ENCODE measurements around the gene HDAC4. TPM values are rescaled to one million over a fixed set of nuclear protein-coding genes. Genes with fewer than 3 reads are reported as not detected.

Gene HDAC4
- total RNA-seq, 1 experiment from 2014 or later, result 21.8 TPM

DNA sequence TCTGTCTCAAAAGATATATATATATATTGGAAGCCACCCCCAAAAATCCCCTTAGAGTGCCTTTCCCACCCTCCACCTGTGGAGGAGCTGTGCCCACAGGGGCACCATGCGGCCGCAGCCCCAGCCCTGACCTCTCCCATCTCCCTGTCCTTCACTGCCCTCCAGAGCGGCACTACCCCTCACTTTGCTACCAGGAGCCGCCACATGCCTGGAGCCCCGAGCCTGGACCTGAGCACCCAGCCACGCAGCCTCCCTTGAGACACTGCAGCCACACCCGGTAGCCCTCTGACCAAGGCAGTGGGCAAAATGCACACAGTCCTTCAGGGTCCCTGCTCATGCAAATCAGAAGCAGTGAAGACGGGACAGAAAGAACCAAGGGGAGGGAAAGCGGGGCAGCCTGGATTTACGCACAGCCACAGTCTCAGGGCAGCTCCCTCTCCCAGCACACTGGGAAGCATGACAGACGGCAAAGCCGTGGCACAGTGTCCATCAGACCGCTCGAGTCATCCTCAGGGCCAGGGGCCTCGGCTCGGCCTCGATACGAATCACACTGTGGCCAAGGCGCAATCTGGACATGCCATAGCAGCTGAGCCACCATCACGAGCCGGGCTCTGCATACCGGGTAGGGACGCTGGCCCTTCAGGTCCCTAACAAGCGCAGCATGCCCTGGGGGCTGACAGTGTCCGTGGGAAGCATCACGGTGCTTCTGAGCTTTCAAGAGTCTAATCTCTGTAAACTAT is 10.1 kb downstream of the HDAC4 start:
- ChIA-PET POLR2A (no interaction called here), CTCF (no interaction called here)
- intact Hi-C loops (cut with micrococcal nuclease), result no loop called here
- Mint-ChIP-seq H3K4me3 (ENCODE audit: unreplicated experiment) (no peak overlapping the region), H3K36me3 (ENCODE audit: insufficient read depth, unreplicated experiment) (peaks cover 10% of the 10 kb centered on the region), H3K9me3 (ENCODE audit: unreplicated experiment) (no peaks in the 10 kb centered on the region), H3K4me1 (ENCODE audit: insufficient read depth, unreplicated experiment) (peaks cover 9% of the 10 kb centered on the region), H3K27ac (ENCODE audit: low read depth, unreplicated experiment) (no peak overlapping the region), H3K27me3 (ENCODE audit: insufficient read depth, unreplicated experiment) (no peaks in the 10 kb centered on the region)
- DNase-seq (ENCODE audit: unreplicated experiment), result no peak
- TF ChIP-seq, protein P1, sequence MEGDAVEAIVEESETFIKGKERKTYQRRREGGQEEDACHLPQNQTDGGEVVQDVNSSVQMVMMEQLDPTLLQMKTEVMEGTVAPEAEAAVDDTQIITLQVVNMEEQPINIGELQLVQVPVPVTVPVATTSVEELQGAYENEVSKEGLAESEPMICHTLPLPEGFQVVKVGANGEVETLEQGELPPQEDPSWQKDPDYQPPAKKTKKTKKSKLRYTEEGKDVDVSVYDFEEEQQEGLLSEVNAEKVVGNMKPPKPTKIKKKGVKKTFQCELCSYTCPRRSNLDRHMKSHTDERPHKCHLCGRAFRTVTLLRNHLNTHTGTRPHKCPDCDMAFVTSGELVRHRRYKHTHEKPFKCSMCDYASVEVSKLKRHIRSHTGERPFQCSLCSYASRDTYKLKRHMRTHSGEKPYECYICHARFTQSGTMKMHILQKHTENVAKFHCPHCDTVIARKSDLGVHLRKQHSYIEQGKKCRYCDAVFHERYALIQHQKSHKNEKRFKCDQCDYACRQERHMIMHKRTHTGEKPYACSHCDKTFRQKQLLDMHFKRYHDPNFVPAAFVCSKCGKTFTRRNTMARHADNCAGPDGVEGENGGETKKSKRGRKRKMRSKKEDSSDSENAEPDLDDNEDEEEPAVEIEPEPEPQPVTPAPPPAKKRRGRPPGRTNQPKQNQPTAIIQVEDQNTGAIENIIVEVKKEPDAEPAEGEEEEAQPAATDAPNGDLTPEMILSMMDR (IDR thresholded peaks at IDR 0.05; ENCODE audit: unreplicated experiment), result no peak
- BruUV-seq (replicated peaks), result no TSS peak

DNA sequence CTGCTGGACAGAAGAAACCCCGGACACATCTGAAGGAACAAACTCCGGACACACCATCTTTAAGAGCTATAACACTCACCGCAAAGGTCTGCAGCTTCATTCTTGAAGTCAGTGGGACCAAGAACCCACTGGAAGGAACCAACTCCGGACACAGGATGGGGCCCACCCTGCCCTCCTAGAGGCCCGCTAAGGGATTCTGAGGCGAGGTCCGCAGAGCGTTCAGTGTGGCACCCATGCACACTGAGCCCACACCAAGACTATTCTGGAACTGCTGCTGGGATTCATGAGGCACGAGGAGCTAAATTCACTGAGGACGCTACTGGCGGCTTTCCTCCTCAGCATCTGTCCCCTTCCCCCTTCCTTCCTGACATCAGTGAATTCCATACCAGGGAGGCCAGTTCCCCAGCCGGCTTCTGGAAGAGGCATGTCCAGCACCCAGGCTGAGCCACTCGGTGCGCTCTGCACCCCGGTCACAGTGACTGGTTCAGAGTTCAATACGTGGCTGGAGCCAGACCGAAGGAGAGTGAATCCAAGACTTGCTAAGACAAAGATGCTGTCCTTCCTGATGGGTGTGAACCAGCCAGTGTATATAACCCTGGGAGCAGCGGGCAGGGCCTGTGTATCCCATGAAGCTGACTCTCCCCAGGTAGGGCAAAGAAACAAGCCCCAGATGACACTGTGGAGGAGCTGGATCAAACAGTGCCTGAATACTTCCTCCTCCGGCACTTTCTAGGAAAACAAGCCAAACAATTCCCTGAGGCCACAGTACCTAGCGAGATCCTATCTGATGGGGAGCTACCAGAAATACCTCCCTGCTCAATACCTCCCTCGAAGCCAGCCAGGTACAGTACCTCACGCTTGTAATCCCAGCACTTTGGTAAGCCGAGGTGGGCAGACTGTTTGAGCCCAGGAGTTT is 11.1 kb downstream of the HDAC4 start:
- H3K4me3 Mint-ChIP-seq (ENCODE audit: unreplicated experiment), result no peak overlapping the region
- no TSS peak for BruUV-seq (replicated peaks)
- H3K27me3 Mint-ChIP-seq (ENCODE audit: insufficient read depth, unreplicated experiment), result no peaks in the 10 kb centered on the region
- no peak overlapping the region for H3K27ac Mint-ChIP-seq (ENCODE audit: low read depth, unreplicated experiment)
- TF ChIP-seq, protein P1 (IDR thresholded peaks at IDR 0.05; ENCODE audit: unreplicated experiment), result no peak
- peaks cover 9% of the 10 kb centered on the region for H3K4me1 Mint-ChIP-seq (ENCODE audit: insufficient read depth, unreplicated experiment)
- intact Hi-C loops (cut with micrococcal nuclease), result no loop called here
- H3K36me3 Mint-ChIP-seq (ENCODE audit: insufficient read depth, unreplicated experiment), result peaks cover 6% of the 10 kb centered on the region
- H3K9me3 Mint-ChIP-seq (ENCODE audit: unreplicated experiment), result no peaks in the 10 kb centered on the region
- ChIA-PET CTCF (interaction anchor here (0.8 kb wide), 1 partner anchor 248 kb away, joined by 3 read pairs; no protein-coding TSS in a partner anchor), POLR2A (no interaction called here)
- DNase-seq (ENCODE audit: unreplicated experiment), result no peak

DNA sequence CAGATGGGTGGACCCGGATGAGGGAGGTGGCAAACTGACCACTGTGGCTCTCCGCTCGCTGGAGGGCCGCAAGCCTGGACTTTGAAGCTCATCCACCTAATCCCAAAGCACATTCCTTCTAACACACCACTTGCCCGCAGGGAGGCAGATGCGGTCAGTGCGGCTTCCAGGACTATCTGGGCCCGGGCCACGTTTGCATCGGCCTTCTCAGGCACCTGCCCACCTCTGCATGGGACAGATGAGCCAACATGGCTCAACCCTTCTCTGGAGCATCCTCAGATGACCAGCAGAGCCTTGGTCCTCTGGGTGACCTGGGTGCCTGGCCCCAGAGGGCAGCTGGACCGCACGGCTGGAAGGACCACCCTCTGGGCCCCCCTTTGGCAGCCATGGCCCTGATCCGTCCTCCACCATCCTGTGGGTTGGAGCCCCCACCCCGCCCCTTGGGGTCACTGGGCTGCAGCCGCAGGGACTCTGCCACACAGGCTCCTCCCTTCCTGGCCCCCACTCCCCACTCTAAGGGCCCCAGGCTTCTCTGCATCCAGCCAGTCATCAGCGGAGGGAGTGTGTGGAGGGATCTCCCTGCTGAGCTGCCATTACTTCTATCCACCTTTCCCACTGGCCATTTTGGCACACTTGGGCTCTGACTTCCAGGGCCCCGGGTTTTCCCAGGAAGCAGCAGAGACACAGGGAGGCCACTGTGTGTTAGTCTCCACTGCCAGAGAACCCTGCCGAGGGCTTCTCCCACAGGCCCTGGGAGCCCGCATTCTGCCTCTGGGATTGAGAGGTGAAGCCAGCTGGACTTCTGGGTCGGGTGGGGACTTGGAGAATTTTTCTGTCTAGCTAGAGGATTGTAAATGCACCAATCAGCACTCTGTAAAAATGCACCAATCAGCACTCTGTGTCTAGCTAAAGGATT is 12.3 kb downstream of the HDAC4 start:
- CTCF ChIA-PET, result interaction anchor here (0.8 kb wide), 1 partner anchor 246 kb away, joined by 3 read pairs; no protein-coding TSS in a partner anchor
- DNase-seq (ENCODE audit: unreplicated experiment), result no peak
- Mint-ChIP-seq H3K9me3 (ENCODE audit: unreplicated experiment) (no peaks in the 10 kb centered on the region), H3K27ac (ENCODE audit: low read depth, unreplicated experiment) (no peak overlapping the region), H3K27me3 (ENCODE audit: insufficient read depth, unreplicated experiment) (no peaks in the 10 kb centered on the region), H3K36me3 (ENCODE audit: insufficient read depth, unreplicated experiment) (peaks cover 6% of the 10 kb centered on the region), H3K4me3 (ENCODE audit: unreplicated experiment) (no peak overlapping the region), H3K4me1 (ENCODE audit: insufficient read depth, unreplicated experiment) (peaks cover 5% of the 10 kb centered on the region)
- BruUV-seq (replicated peaks), result no TSS peak
- TF ChIP-seq, protein P1 (IDR thresholded peaks at IDR 0.05; ENCODE audit: unreplicated experiment), result no peak
- POLR2A ChIA-PET, result no interaction called here
- intact Hi-C loops (cut with micrococcal nuclease), result no loop called here
